GM12878 (cell line): ENCODE measurements around the gene TSC22D3. TPM values are rescaled to one million over a fixed set of nuclear protein-coding genes. Genes with fewer than 3 reads are reported as not detected.

Experiments used
- ATF3 ChIP-seq: IDR thresholded peaks from 2 replicates; pipeline ENCODE4 v1.6.1; 2011; ENCODE audit warnings: low read depth, mild to moderate bottlenecking, low read length, moderate library complexity, borderline replicate concordance; ENCODE audit errors: extremely low read depth
- BCL11A ChIP-seq: IDR thresholded peaks from 2 replicates; pipeline ENCODE4 v1.6.1; 2011; ENCODE audit warnings: low read depth, low read length
- BCLAF1 ChIP-seq: fragments of 450-650 bp; IDR thresholded peaks from 2 replicates; pipeline ENCODE4 v1.6.1; 2017; ENCODE audit warnings: antibody characterized with exemption, mild to moderate bottlenecking, moderate library complexity
- CREB1 ChIP-seq: IDR thresholded peaks from 2 replicates; pipeline ENCODE4 v1.6.1; 2012; ENCODE audit warnings: low read depth, mild to moderate bottlenecking, inconsistent platforms
- EED ChIP-seq: sonication (generic); IDR thresholded peaks from 2 replicates; pipeline ENCODE4 v1.6.1; 2016; ENCODE audit warnings: antibody characterized with exemption, low read depth
- EP300 ChIP-seq, 2 experiments: fragments of 150-350 bp in 1 of 2; IDR thresholded peaks; 2 replicates each; pipeline ENCODE4 v1.6.1; 2011 to 2012; ENCODE audit warnings: low read depth in 2 of 2, low read length in 2 of 2, borderline replicate concordance in 1 of 2, improper control_type of control experiment in 1 of 2, inconsistent platforms in 1 of 2; ENCODE audit not compliant: control insufficient read depth in 1 of 2
- EZH2 ChIP-seq: IDR thresholded peaks from 2 replicates; pipeline ENCODE4 v1.6.1; 2012; ENCODE audit warnings: low read depth, mild to moderate bottlenecking, control low read depth, inconsistent platforms, low read length, borderline replicate concordance; ENCODE audit not compliant: control insufficient read depth
- KLF5 ChIP-seq: fragments of 450-650 bp; IDR thresholded peaks from 2 replicates; pipeline ENCODE4 v1.6.1; 2014; ENCODE audit warnings: mild to moderate bottlenecking; ENCODE audit not compliant: partially characterized antibody
- NFYB ChIP-seq: IDR thresholded peaks from 2 replicates; pipeline ENCODE4 v1.6.1; 2011; ENCODE audit warnings: low read depth, mild to moderate bottlenecking, low read length, improper control_type of control experiment, moderate library complexity; ENCODE audit not compliant: insufficient read depth
- NR2F1 ChIP-seq: fragments of 450-650 bp; conservative IDR thresholded peaks from 2 replicates; pipeline ENCODE4 v1.6.1; 2017; ENCODE audit warnings: mild to moderate bottlenecking
- NRF1 ChIP-seq: conservative IDR thresholded peaks from 2 replicates; pipeline ENCODE4 v1.6.1; 2011; ENCODE audit warnings: mild to moderate bottlenecking, low read depth, low read length, improper control_type of control experiment
- RAD51 ChIP-seq: fragments of 450-650 bp; IDR thresholded peaks from 2 replicates; pipeline ENCODE4 v1.6.1; 2016; ENCODE audit warnings: moderate library complexity, mild to moderate bottlenecking, inconsistent platforms
- RBBP5 ChIP-seq: fragments of 200-600 bp; sonication (generic); conservative IDR thresholded peaks from 2 replicates; pipeline ENCODE4 v1.6.1; 2016
- SIN3A ChIP-seq: IDR thresholded peaks from 2 replicates; pipeline ENCODE4 v1.6.1; 2012; ENCODE audit warnings: low read depth, low read length, improper control_type of control experiment
- SP1 ChIP-seq: IDR thresholded peaks from one replicate; pipeline ENCODE4 v1.6.1; 2011; ENCODE audit warnings: low read depth, low read length
- SRF ChIP-seq, 2 experiments: IDR thresholded peaks; 2 replicates each; pipeline ENCODE4 v1.6.1; 2011; ENCODE audit warnings: low read depth in 2 of 2, low read length in 2 of 2, mild to moderate bottlenecking in 1 of 2, moderate library complexity in 1 of 2
- TBL1XR1 ChIP-seq: IDR thresholded peaks from 2 replicates; pipeline ENCODE4 v1.6.1; 2012; ENCODE audit warnings: low read depth, low read length, improper control_type of control experiment
- ZNF622 ChIP-seq: fragments of 450-650 bp; IDR thresholded peaks from 2 replicates; pipeline ENCODE4 v1.6.1; 2017; ENCODE audit warnings: mild to moderate bottlenecking, inconsistent platforms
- ZNF687 ChIP-seq: fragments of 450-650 bp; IDR thresholded peaks from 2 replicates; pipeline ENCODE4 v1.6.1; 2017; ENCODE audit warnings: mild to moderate bottlenecking, moderate library complexity
- ZZZ3 ChIP-seq: IDR thresholded peaks from 2 replicates; pipeline ENCODE4 v1.6.1; 2011; ENCODE audit warnings: low read depth; ENCODE audit not compliant: control insufficient read depth, insufficient read length
- polyA plus RNA-seq, 11 experiments: library from polyadenylated mRNA; depleted of rRNA in 4 of 11; unstranded in 6 of 11; stranded (reverse) in 5 of 11; fragments of >200 nt; fragmentation: Nextera tagmentation in 4 of 11; fragmentation: Illumina TruSeq in 1 of 11; extraction: Ambion mirVana in 4 of 11; extraction: Trizol in 1 of 11; gene quantifications; 1 replicate in 1 of 11; 2 replicates in 10 of 11; pipeline versions ENCODE4 v1.2.1 to v1.2.3, GENCODE V29; 2011 to 2016; ENCODE audit warnings: inconsistent platforms in 2 of 11, missing spikeins in 2 of 11, low read depth in 1 of 11
- total RNA-seq, 4 experiments: library from RNA; depleted of rRNA in 3 of 4; stranded (reverse); fragments of >200 nt in 3 of 4; fragmentation: Illumina TruSeq in 1 of 4; extraction: Trizol in 1 of 4; gene quantifications; 2 replicates each; pipeline versions ENCODE4 v1.2.1 to v1.2.3, GENCODE V29; 2013 to 2021
- TF ChIP-seq, protein P1 (sequence below), 3 experiments: IDR thresholded peaks in 2 of 3; conservative IDR thresholded peaks in 1 of 3; 2 replicates each; pipeline ENCODE4 v1.5.1; 2011; ENCODE audit warnings: low read depth in 3 of 3, low read length in 3 of 3, mild to moderate bottlenecking in 3 of 3, control low read depth in 2 of 3, moderate library complexity in 2 of 3, inconsistent platforms in 1 of 3, mixed read lengths in 1 of 3; ENCODE audit not compliant: control insufficient read depth in 2 of 3, insufficient read depth in 1 of 3; ENCODE audit errors: extremely low read depth in 1 of 3

The TSC22D3 gene
- total and polyA plus RNA-seq, 10 of the 15 experiments (the other 5 are each of a cell fraction or from before 2014, with no cell fraction given): 4.6 to 122 (median 16.1) TPM

DNA sequence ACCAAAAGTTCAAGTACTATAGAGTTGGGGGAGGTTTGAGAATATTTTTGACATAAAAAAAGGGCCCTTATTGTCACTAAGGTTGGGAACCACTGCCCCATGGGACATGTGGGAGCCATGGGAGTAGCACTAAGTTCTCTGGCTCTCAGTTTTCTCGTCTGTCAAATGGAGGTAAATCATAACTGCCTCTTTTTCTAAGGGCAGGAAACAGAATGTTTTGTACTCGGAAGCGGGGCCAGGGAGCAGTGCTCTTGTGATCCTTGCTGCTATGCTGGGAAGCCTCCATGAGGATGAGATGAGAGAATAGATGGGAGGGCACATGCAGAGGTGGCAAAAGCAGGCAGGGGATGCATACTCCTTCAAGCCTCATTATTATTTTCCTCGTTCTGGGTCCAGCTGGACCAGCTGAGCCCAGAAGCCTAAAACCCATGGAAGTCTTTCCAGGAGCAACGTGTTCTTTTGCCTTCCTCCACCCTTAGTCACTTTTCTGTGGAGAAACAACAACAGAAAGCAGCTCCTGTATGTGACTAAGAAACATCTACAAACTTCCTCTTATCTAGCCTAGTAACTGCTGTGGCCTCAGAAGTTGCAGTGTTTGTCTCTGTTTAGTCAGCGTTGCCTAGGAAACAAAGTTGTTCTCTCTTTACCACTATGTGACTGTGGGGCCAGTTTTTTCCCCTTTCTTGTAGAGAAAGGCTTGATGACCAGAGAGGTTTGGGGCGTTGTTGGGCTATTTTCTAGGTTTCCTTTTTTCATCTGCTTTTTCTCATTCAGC, 64.8 kb downstream of the TSC22D3 start (continued):
- no peak for TF ChIP-seq ATF3
- no peak for TF ChIP-seq ZNF622
- peak; percentile 40 for TF ChIP-seq KLF5
- peak; percentile 66 to 97 for TF ChIP-seq EP300 (IDR thresholded peaks at IDR 0.05; ENCODE audit: borderline replicate concordance in 1 of 2, control insufficient read depth in 1 of 2, low read depth in 2 of 2, low read length in 2 of 2)
- TF ChIP-seq, protein P1, sequence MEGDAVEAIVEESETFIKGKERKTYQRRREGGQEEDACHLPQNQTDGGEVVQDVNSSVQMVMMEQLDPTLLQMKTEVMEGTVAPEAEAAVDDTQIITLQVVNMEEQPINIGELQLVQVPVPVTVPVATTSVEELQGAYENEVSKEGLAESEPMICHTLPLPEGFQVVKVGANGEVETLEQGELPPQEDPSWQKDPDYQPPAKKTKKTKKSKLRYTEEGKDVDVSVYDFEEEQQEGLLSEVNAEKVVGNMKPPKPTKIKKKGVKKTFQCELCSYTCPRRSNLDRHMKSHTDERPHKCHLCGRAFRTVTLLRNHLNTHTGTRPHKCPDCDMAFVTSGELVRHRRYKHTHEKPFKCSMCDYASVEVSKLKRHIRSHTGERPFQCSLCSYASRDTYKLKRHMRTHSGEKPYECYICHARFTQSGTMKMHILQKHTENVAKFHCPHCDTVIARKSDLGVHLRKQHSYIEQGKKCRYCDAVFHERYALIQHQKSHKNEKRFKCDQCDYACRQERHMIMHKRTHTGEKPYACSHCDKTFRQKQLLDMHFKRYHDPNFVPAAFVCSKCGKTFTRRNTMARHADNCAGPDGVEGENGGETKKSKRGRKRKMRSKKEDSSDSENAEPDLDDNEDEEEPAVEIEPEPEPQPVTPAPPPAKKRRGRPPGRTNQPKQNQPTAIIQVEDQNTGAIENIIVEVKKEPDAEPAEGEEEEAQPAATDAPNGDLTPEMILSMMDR (IDR thresholded peaks at IDR 0.05 in 2 of 3, conservative IDR thresholded peaks at IDR 0.05 in 1 of 3; ENCODE audit: control insufficient read depth in 2 of 3, extremely low read depth in 1 of 3, insufficient read depth in 1 of 3, low read depth in 3 of 3, low read length in 3 of 3): no peak
- TF ChIP-seq SRF (IDR thresholded peaks at IDR 0.05; ENCODE audit: low read depth in 2 of 2, low read length in 2 of 2): no peak
- TF ChIP-seq CREB1: peak; percentile 45; the same call in 1 of the 2 replicates
- TF ChIP-seq NRF1: no peak
- no peak for TF ChIP-seq SIN3A
- TF ChIP-seq BCL11A: peak; percentile 45; the same call in 1 of the 2 replicates
- TF ChIP-seq NFYB: no peak
- TF ChIP-seq ZNF687: no peak
- no peak for TF ChIP-seq NR2F1
- TF ChIP-seq SP1: peak; percentile 67
- no peak for TF ChIP-seq ZZZ3
- TF ChIP-seq RAD51: no peak
- no peak for TF ChIP-seq TBL1XR1
- TF ChIP-seq EZH2: no peak
- TF ChIP-seq RBBP5: no peak
- no peak for TF ChIP-seq BCLAF1
- TF ChIP-seq EED: 0 out of 2 replicates have a peak, but pooled peaks have one; percentile 51
